CD14-positive monocyte (primary cell): Measurements from ENCODE around the gene MOV10. TPM values are rescaled to one million over a fixed set of nuclear protein-coding genes. Genes with fewer than 3 reads are reported as not detected.

Experiments used
- DNase-seq, 3 donors: peaks; one replicate each; pipeline ENCODE4 v3.0.0-alpha.2; 2011 to 2022
- H2AFZ ChIP-seq: 2 replicates; pipeline ENCODE4 v1.6.0; 2012; ENCODE audit warnings: mild to moderate bottlenecking, low read depth, low read length, inconsistent platforms; ENCODE audit not compliant: insufficient read depth, poor library complexity, severe bottlenecking
- H3K27ac ChIP-seq, 2 donors: 1 replicate in 1 of 2; 2 replicates in 1 of 2; pipeline ENCODE4 v1.5.1; 2012 to 2013; ENCODE audit warnings: low read length in 2 of 2, control low read depth in 1 of 2, inconsistent platforms in 1 of 2, low read depth in 1 of 2, mild to moderate bottlenecking in 1 of 2
- H3K27me3 ChIP-seq, 2 donors: one replicate each; pipeline versions ENCODE4 v1.6.0 to v1.6.1; 2011 to 2013; ENCODE audit warnings: low read length in 2 of 2; ENCODE audit not compliant: control insufficient read depth in 2 of 2, insufficient read depth in 2 of 2
- H3K36me3 ChIP-seq, 2 donors: replicated peaks in 1 of 2; 1 replicate in 1 of 2; 2 replicates in 1 of 2; pipeline versions ENCODE4 v1.5.1 to v1.6.1; 2012 to 2013; ENCODE audit warnings: low read length in 2 of 2, control low read depth in 1 of 2, inconsistent platforms in 1 of 2, mild to moderate bottlenecking in 1 of 2; ENCODE audit not compliant: insufficient read depth in 2 of 2, control insufficient read depth in 1 of 2
- H3K4me1 ChIP-seq, 2 donors: 1 replicate in 1 of 2; 2 replicates in 1 of 2; pipeline versions ENCODE4 v1.5.1 to v1.6.1; 2012 to 2013; ENCODE audit warnings: low read length in 2 of 2, control low read depth in 1 of 2, inconsistent platforms in 1 of 2, mild to moderate bottlenecking in 1 of 2, moderate library complexity in 1 of 2; ENCODE audit not compliant: insufficient read depth in 2 of 2, control insufficient read depth in 1 of 2
- H3K4me2 ChIP-seq: replicated peaks from 2 replicates; pipeline ENCODE3; 2012; ENCODE audit warnings: low read length, moderate library complexity, mild to moderate bottlenecking; ENCODE audit not compliant: poor library complexity, severe bottlenecking; ENCODE audit errors: extremely low read depth
- H3K4me3 ChIP-seq, 3 experiments: fragments of 200-600 bp in 1 of 3; sonication (generic) in 1 of 3; replicated peaks in 1 of 3; 1 replicate in 2 of 3; 2 replicates in 1 of 3; pipeline ENCODE4 v1.5.1; 2011 to 2013; ENCODE audit warnings: low read length in 3 of 3, mild to moderate bottlenecking in 3 of 3, control low read depth in 2 of 3, low read depth in 2 of 3, inconsistent platforms in 1 of 3, moderate library complexity in 1 of 3
- H3K79me2 ChIP-seq: 2 replicates; pipeline ENCODE4 v1.6.0; 2012; ENCODE audit warnings: mild to moderate bottlenecking, control low read depth, inconsistent platforms, low read length, moderate library complexity; ENCODE audit not compliant: insufficient read depth
- H3K9ac ChIP-seq: 2 replicates; pipeline ENCODE4 v1.6.0; 2017; ENCODE audit warnings: low read length, mild to moderate bottlenecking; ENCODE audit not compliant: insufficient read depth, poor library complexity, severe bottlenecking
- H3K9me3 ChIP-seq, 2 donors: replicated peaks in 1 of 2; 1 replicate in 1 of 2; 2 replicates in 1 of 2; pipeline versions ENCODE4 v1.5.1 to v1.6.1; 2012 to 2013; ENCODE audit warnings: low read length in 2 of 2, control low read depth in 1 of 2; ENCODE audit not compliant: control insufficient read depth in 1 of 2, insufficient read depth in 1 of 2
- H4K20me1 ChIP-seq: 2 replicates; pipeline ENCODE4 v1.6.0; 2012; ENCODE audit warnings: mild to moderate bottlenecking, low read length, control low read depth, moderate library complexity; ENCODE audit not compliant: insufficient read depth
- H3K27ac Mint-ChIP-seq, 7 donors: one replicate each; pipeline ENCODE4 v1.8.0; 2020; ENCODE audit warnings: mild to moderate bottlenecking in 7 of 7, mixed read lengths in 7 of 7, moderate library complexity in 6 of 7, inconsistent platforms in 2 of 7
- H3K27me3 Mint-ChIP-seq, 3 donors: one replicate each; pipeline ENCODE4 v1.8.0; 2021 to 2022; ENCODE audit warnings: low read depth in 3 of 3, mild to moderate bottlenecking in 3 of 3, mixed read lengths in 3 of 3, moderate library complexity in 3 of 3, inconsistent platforms in 1 of 3
- H3K36me3 Mint-ChIP-seq, 2 donors: one replicate each; pipeline ENCODE4 v1.8.0; 2020; ENCODE audit warnings: mixed read lengths in 2 of 2, inconsistent platforms in 1 of 2, mild to moderate bottlenecking in 1 of 2
- H3K4me1 Mint-ChIP-seq: one replicate; pipeline ENCODE4 v1.8.0; 2020; ENCODE audit warnings: mild to moderate bottlenecking, mixed read lengths
- H3K4me3 Mint-ChIP-seq, 2 donors: one replicate each; pipeline ENCODE4 v1.8.0; 2020; ENCODE audit warnings: mild to moderate bottlenecking in 2 of 2, mixed read lengths in 2 of 2, moderate library complexity in 1 of 2
- H3K9me3 Mint-ChIP-seq, 7 donors: one replicate each; pipeline ENCODE4 v1.8.0; 2020 to 2022; ENCODE audit warnings: mixed read lengths in 7 of 7, mild to moderate bottlenecking in 6 of 7, moderate library complexity in 6 of 7, inconsistent platforms in 2 of 7
- WGBS: methylation state at CpG from one replicate; pipeline ENCODE4 v1.1.5; 2013; ENCODE audit warnings: missing lambda C conversion rate; ENCODE audit not compliant: insufficient coverage; 5-methylcytosine and 5-hydroxymethylcytosine counted together
- intact Hi-C, 2 donors: fragments of 100-400 bp; cut with micrococcal nuclease; formaldehyde crosslinking; loops; one replicate each; pipeline versions ENCODE4 v1.15.0 to v1.15.1; 2023
- polyA plus RNA-seq, 3 donors: library from polyadenylated mRNA; depleted of rRNA in 1 of 3; unstranded in 2 of 3; stranded (reverse) in 1 of 3; fragments of 300-500 nt in 2 of 3; fragments of >200 nt in 1 of 3; fragmentation: Illumina TruSeq in 2 of 3; gene quantifications; 1 replicate in 2 of 3; 2 replicates in 1 of 3; pipeline ENCODE4 v1.2.3, GENCODE V29; 2012 to 2021
- TF ChIP-seq, protein P1 (sequence below): fragments of 200-600 bp; IDR thresholded peaks from one replicate; pipeline ENCODE4 v1.8.0; 2022; ENCODE audit warnings: antibody characterized with exemption, mild to moderate bottlenecking

The MOV10 gene
- polyA plus RNA-seq, 3 donors: 12.0 to 61.2 (median 13.6) TPM

GRCh38 chr1:112687361-112687760 lies 12.9 kb downstream of the MOV10 start:
- H3K9me3 Mint-ChIP-seq: peaks cover 0 to 1% (median 0%) of the 10 kb centered on the region in 7 donors
- 93% methylated on average over 3 of the region's 4 CpGs for WGBS
- peaks cover 0 to 2% (median 0%) of the 10 kb centered on the region in 3 donors for H3K27me3 Mint-ChIP-seq
- no peak overlapping the region for H3K4me2 ChIP-seq
- no peak overlapping the region for H3K4me3 Mint-ChIP-seq
- no peak overlapping the region for H3K4me3 ChIP-seq
- H2AFZ ChIP-seq: no peak overlapping the region
- no peaks in the 10 kb centered on the region for H3K27me3 ChIP-seq
- intact Hi-C loops: no loop called here
- TF ChIP-seq, protein P1, sequence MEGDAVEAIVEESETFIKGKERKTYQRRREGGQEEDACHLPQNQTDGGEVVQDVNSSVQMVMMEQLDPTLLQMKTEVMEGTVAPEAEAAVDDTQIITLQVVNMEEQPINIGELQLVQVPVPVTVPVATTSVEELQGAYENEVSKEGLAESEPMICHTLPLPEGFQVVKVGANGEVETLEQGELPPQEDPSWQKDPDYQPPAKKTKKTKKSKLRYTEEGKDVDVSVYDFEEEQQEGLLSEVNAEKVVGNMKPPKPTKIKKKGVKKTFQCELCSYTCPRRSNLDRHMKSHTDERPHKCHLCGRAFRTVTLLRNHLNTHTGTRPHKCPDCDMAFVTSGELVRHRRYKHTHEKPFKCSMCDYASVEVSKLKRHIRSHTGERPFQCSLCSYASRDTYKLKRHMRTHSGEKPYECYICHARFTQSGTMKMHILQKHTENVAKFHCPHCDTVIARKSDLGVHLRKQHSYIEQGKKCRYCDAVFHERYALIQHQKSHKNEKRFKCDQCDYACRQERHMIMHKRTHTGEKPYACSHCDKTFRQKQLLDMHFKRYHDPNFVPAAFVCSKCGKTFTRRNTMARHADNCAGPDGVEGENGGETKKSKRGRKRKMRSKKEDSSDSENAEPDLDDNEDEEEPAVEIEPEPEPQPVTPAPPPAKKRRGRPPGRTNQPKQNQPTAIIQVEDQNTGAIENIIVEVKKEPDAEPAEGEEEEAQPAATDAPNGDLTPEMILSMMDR: no peak
- no peaks in the 10 kb centered on the region for H3K4me1 ChIP-seq
- DNase-seq: no peak
- no peaks in the 10 kb centered on the region for H3K79me2 ChIP-seq
- H3K4me1 Mint-ChIP-seq: no peaks in the 10 kb centered on the region
- no peak overlapping the region for H3K9ac ChIP-seq
- peaks cover 0 to 18% of the 10 kb centered on the region in 2 donors for H3K36me3 ChIP-seq
- no peaks in the 10 kb centered on the region for H3K9me3 ChIP-seq
- peaks cover 0 to 7% of the 10 kb centered on the region in 2 donors for H3K36me3 Mint-ChIP-seq
- H3K27ac Mint-ChIP-seq: no peak overlapping the region
- H3K27ac ChIP-seq: no peak overlapping the region
- peaks cover 6% of the 10 kb centered on the region for H4K20me1 ChIP-seq

- intact Hi-C loops: no loop called here
- no peaks in the 10 kb centered on the region for H3K27me3 ChIP-seq
- peaks cover 0 to 7% of the 10 kb centered on the region in 2 donors for H3K36me3 Mint-ChIP-seq
- no peak overlapping the region for H3K27ac ChIP-seq
- no peak overlapping the region for H2AFZ ChIP-seq
- TF ChIP-seq, protein P1: no peak
- H3K4me2 ChIP-seq: no peak overlapping the region
- H3K9me3 Mint-ChIP-seq: peaks cover 0 to 1% (median 0%) of the 10 kb centered on the region in 7 donors
- no peak for DNase-seq
- H3K79me2 ChIP-seq: no peaks in the 10 kb centered on the region
- 97% methylated on average over 9 of the region's 13 CpGs for whole genome bisulfite sequencing
- no peak overlapping the region for H3K4me3 Mint-ChIP-seq
- no peaks in the 10 kb centered on the region for H3K4me1 Mint-ChIP-seq
- H4K20me1 ChIP-seq: peaks cover 6% of the 10 kb centered on the region
- H3K27me3 Mint-ChIP-seq: peaks cover 0 to 2% (median 0%) of the 10 kb centered on the region in 3 donors
- H3K4me1 ChIP-seq: no peaks in the 10 kb centered on the region
- no peak overlapping the region for H3K9ac ChIP-seq
- H3K4me3 ChIP-seq: no peak overlapping the region
- peaks cover 0 to 24% of the 10 kb centered on the region in 2 donors for H3K36me3 ChIP-seq
- no peaks in the 10 kb centered on the region for H3K9me3 ChIP-seq
- H3K27ac Mint-ChIP-seq: no peak overlapping the region
Measured at GRCh38 chr1:112687785-112688496, 13.5 kb downstream of the MOV10 start.
